HCT116 (cell line): Measurements from ENCODE around the gene CDC42BPB. TPM values are rescaled to one million over a fixed set of nuclear protein-coding genes. Genes with fewer than 3 reads are reported as not detected.

Experiments used
- ATAC-seq: fragments of 200-7000 bp; cut with Tn5 transposase; 2 replicates; pipeline ENCODE4 v1.9.1; 2020; ENCODE audit warnings: mild to moderate bottlenecking, moderate library complexity
- BruUV-seq: library from RNA; stranded (reverse); fragments of 400-500 nt; replicated peaks from 2 replicates; lab custom pipeline; 2021; lab: Mats Ljungman, UMichigan
- CTCF ChIA-PET: fragments of 300-600 bp; sonication (Branson Sonifier 250); formaldehyde crosslinking; loops from one replicate; lab custom pipeline; 2021; ENCODE audit warnings: antibody characterized with exemption; lab: Charles Lee
- POLR2A ChIA-PET: fragments of 300-600, 350-600 bp; sonication (Branson Sonifier 250); formaldehyde crosslinking; loops from one replicate; lab custom pipeline; 2021; ENCODE audit warnings: antibody characterized with exemption; lab: Charles Lee
- RAD21 ChIA-PET, 2 experiments: fragments of 300-600 bp; sonication (Branson Sonifier 250); formaldehyde crosslinking; loops; one replicate each; lab custom pipeline; 2023; ENCODE audit warnings: low total read pairs in 2 of 2; ENCODE audit not compliant: uncharacterized antibody in 2 of 2, unreplicated experiment in 2 of 2, low non-redundant PET in 1 of 2; lab: Charles Lee
- DNase-seq: peaks from one replicate; pipeline ENCODE4 v3.0.0-alpha.2; 2010; ENCODE audit warnings: low read depth, low spot score
- H2AFZ ChIP-seq: fragments of 200-600 bp; shearing (Covaris generic), sonication (generic); 2 replicates; pipeline ENCODE4 v1.6.1; 2017; ENCODE audit warnings: low read depth, mixed run types, mixed read lengths, antibody characterized with exemption, low read length; ENCODE audit not compliant: poor library complexity, severe bottlenecking
- H3K27ac ChIP-seq: 2 replicates; pipeline ENCODE4 v1.5.1; 2012; ENCODE audit warnings: low read depth, low read length
- H3K27me3 ChIP-seq: fragments of 200-600 bp; sonication (generic); 2 replicates; pipeline ENCODE4 v1.6.1; 2016; ENCODE audit warnings: mixed run types, low read length, mixed read lengths; ENCODE audit not compliant: insufficient read depth
- H3K36me3 ChIP-seq, 2 experiments: fragments of 200-500 bp in 1 of 2; fragments of 200-600 bp in 1 of 2; sonication (Bioruptor generic) in 1 of 2; sonication (generic) in 1 of 2; 2 replicates each; pipeline versions ENCODE4 v1.5.1 to v1.6.1; 2014 to 2016; ENCODE audit warnings: low read length in 2 of 2, inconsistent platforms in 1 of 2, mixed read lengths in 1 of 2, mixed run types in 1 of 2; ENCODE audit not compliant: insufficient read depth in 2 of 2, control insufficient read depth in 1 of 2
- H3K4me1 ChIP-seq, 2 experiments: fragments of 200-600 bp in 1 of 2; sonication (generic) in 1 of 2; 2 replicates each; pipeline versions ENCODE4 v1.5.1 to v1.6.1; 2012 to 2017; ENCODE audit warnings: low read length in 2 of 2, inconsistent platforms in 1 of 2, mild to moderate bottlenecking in 1 of 2, mixed read lengths in 1 of 2, mixed run types in 1 of 2, moderate library complexity in 1 of 2; ENCODE audit not compliant: insufficient read depth in 2 of 2, control insufficient read depth in 1 of 2
- H3K4me2 ChIP-seq: fragments of 200-600 bp; sonication (generic); 2 replicates; pipeline ENCODE4 v1.6.1; 2017; ENCODE audit warnings: mixed run types, low read length, mixed read lengths
- H3K4me3 ChIP-seq, 2 experiments: fragments of 200-600 bp in 1 of 2; sonication (generic) in 1 of 2; replicated peaks in 1 of 2; 2 replicates each; pipeline ENCODE4 v1.5.1; 2011 to 2016; ENCODE audit warnings: low read length in 2 of 2, control low read depth in 1 of 2, low read depth in 1 of 2, mild to moderate bottlenecking in 1 of 2, mixed read lengths in 1 of 2, mixed run types in 1 of 2
- H3K79me2 ChIP-seq: fragments of 200-600 bp; sonication (generic); 2 replicates; pipeline ENCODE4 v1.6.1; 2017; ENCODE audit warnings: mild to moderate bottlenecking, mixed run types, low read length, moderate library complexity, mixed read lengths; ENCODE audit not compliant: insufficient read depth
- H3K9ac ChIP-seq: fragments of 200-600 bp; sonication (generic); 2 replicates; pipeline ENCODE4 v1.6.1; 2016; ENCODE audit warnings: low read length, mixed read lengths
- H3K9me2 ChIP-seq: fragments of 200-600 bp; sonication (generic), shearing (Covaris generic); 2 replicates; pipeline ENCODE4 v1.6.1; 2017; ENCODE audit warnings: mixed run types, mild to moderate bottlenecking, moderate library complexity; ENCODE audit not compliant: insufficient read depth
- H3K9me3 ChIP-seq, 2 experiments: fragments of 200-500 bp in 1 of 2; fragments of 200-600 bp in 1 of 2; sonication (Bioruptor generic) in 1 of 2; sonication (generic) in 1 of 2; 2 replicates each; pipeline ENCODE4 v1.6.1; 2014 to 2017; ENCODE audit warnings: low read length in 2 of 2, mixed read lengths in 2 of 2, inconsistent platforms in 1 of 2, low read depth in 1 of 2, mild to moderate bottlenecking in 1 of 2, mixed run types in 1 of 2, moderate library complexity in 1 of 2; ENCODE audit not compliant: control insufficient read depth in 1 of 2, insufficient read depth in 1 of 2
- H4K20me1 ChIP-seq: fragments of 200-600 bp; sonication (generic), shearing (Covaris generic); 2 replicates; pipeline ENCODE4 v1.6.1; 2017; ENCODE audit warnings: mixed run types, mild to moderate bottlenecking, moderate library complexity; ENCODE audit not compliant: insufficient read depth
- ATF3 ChIP-seq: IDR thresholded peaks from 2 replicates; pipeline ENCODE4 v1.6.1; 2012
- CEBPB ChIP-seq: IDR thresholded peaks from 2 replicates; pipeline ENCODE4 v1.6.1; 2012; ENCODE audit warnings: low read depth
- CTCF ChIP-seq, 3 experiments: fragments of 200-600 bp in 1 of 3; sonication (generic) in 1 of 3; IDR thresholded peaks in 2 of 3; conservative IDR thresholded peaks in 1 of 3; 2 replicates each; pipeline ENCODE4 v1.5.1; 2012 to 2017; ENCODE audit warnings: low read depth in 2 of 3, low read length in 2 of 3, antibody characterized with exemption in 1 of 3, borderline replicate concordance in 1 of 3, control low read depth in 1 of 3, mild to moderate bottlenecking in 1 of 3, mixed read lengths in 1 of 3, mixed run types in 1 of 3, moderate library complexity in 1 of 3; ENCODE audit not compliant: insufficient read depth in 1 of 3
- EGR1 ChIP-seq: IDR thresholded peaks from 2 replicates; pipeline ENCODE4 v1.6.1; 2012; ENCODE audit warnings: low read depth
- ELF1 ChIP-seq: IDR thresholded peaks from 2 replicates; pipeline ENCODE4 v1.6.1; 2012; ENCODE audit warnings: low read depth, borderline replicate concordance
- FOSL1 ChIP-seq: IDR thresholded peaks from 2 replicates; pipeline ENCODE4 v1.6.1; 2012; ENCODE audit warnings: low read depth
- POLR2A ChIP-seq: IDR thresholded peaks from 2 replicates; pipeline ENCODE4 v1.7.0; 2011; ENCODE audit warnings: borderline replicate concordance; ENCODE audit not compliant: insufficient read depth, insufficient read length; ENCODE audit errors: extremely low read depth
- POLR2AphosphoS5 ChIP-seq: IDR thresholded peaks from 2 replicates; pipeline ENCODE4 v1.6.1; 2011; ENCODE audit warnings: mild to moderate bottlenecking, low read depth, low read length, moderate library complexity
- RAD21 ChIP-seq: IDR thresholded peaks from 2 replicates; pipeline ENCODE4 v1.6.1; 2012; ENCODE audit warnings: low read depth, mild to moderate bottlenecking
- SIN3A ChIP-seq: IDR thresholded peaks from 2 replicates; pipeline ENCODE4 v1.6.1; 2012; ENCODE audit warnings: low read depth
- SP1 ChIP-seq: IDR thresholded peaks from 2 replicates; pipeline ENCODE4 v1.6.1; 2012; ENCODE audit warnings: low read depth
- TCF7L2 ChIP-seq: IDR thresholded peaks from 2 replicates; pipeline ENCODE4 v1.7.0; 2011; ENCODE audit warnings: borderline replicate concordance, inconsistent platforms; ENCODE audit not compliant: insufficient read depth, insufficient read length; ENCODE audit errors: extremely low read depth
- YY1 ChIP-seq: IDR thresholded peaks from 2 replicates; pipeline ENCODE4 v1.6.1; 2011; ENCODE audit warnings: low read length, low read depth, moderate library complexity, mild to moderate bottlenecking; ENCODE audit not compliant: insufficient replicate concordance; ENCODE audit errors: extremely low read depth
- ZFX ChIP-seq: fragments of 450-650 bp; IDR thresholded peaks from 2 replicates; pipeline ENCODE4 v1.6.1; 2017
- intact Hi-C: fragments of 100-400 bp; cut with micrococcal nuclease; formaldehyde crosslinking; loops from 2 replicates; pipeline ENCODE4 v1.10.0; 2022
- total RNA-seq: library from RNA; stranded (reverse); gene quantifications from one replicate; pipeline ENCODE4 v1.2.1, GENCODE V29; 2021; ENCODE audit not compliant: unreplicated experiment
- TF ChIP-seq, protein P1 (sequence below): IDR thresholded peaks from 2 replicates; pipeline ENCODE4 v1.6.1; 2012
- TF ChIP-seq, protein P2 (sequence below): IDR thresholded peaks from 2 replicates; pipeline ENCODE4 v1.6.1; 2012; ENCODE audit warnings: low read depth

Gene CDC42BPB
- total RNA-seq, 1 experiment from 2014 or later = 85.6 TPM

- no TSS peak for BruUV-seq
- intact Hi-C loops = no loop called here
- ATAC-seq = no peak
- Histone ChIP-seq H3K27ac (no peak overlapping the region), H4K20me1 (no peaks in the 10 kb centered on the region), H3K4me2 (no peak overlapping the region), H3K4me3 (no peak overlapping the region), H3K9ac (no peak overlapping the region), H3K9me2 (no peaks in the 10 kb centered on the region)
- ChIA-PET CTCF (no interaction called here), RAD21 (no interaction called here), POLR2A (no interaction called here)
- TF ChIP-seq CTCF (IDR thresholded peaks at IDR 0.05 in 2 of 3, conservative IDR thresholded peaks at IDR 0.05 in 1 of 3; ENCODE audit: borderline replicate concordance in 1 of 3, insufficient read depth in 1 of 3, low read depth in 2 of 3, low read length in 2 of 3) (no peak), TCF7L2 (no peak), CEBPB (no peak), FOSL1 (no peak), POLR2AphosphoS5 (no peak), SP1 (no peak), YY1 (no peak), RAD21 (no peak), ZFX (no peak), SIN3A (no peak), EGR1 (no peak), POLR2A (no peak), ELF1 (no peak), ATF3 (no peak)
- TF ChIP-seq, protein P1, sequence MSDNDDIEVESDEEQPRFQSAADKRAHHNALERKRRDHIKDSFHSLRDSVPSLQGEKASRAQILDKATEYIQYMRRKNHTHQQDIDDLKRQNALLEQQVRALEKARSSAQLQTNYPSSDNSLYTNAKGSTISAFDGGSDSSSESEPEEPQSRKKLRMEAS = no peak
- TF ChIP-seq, protein P2, sequence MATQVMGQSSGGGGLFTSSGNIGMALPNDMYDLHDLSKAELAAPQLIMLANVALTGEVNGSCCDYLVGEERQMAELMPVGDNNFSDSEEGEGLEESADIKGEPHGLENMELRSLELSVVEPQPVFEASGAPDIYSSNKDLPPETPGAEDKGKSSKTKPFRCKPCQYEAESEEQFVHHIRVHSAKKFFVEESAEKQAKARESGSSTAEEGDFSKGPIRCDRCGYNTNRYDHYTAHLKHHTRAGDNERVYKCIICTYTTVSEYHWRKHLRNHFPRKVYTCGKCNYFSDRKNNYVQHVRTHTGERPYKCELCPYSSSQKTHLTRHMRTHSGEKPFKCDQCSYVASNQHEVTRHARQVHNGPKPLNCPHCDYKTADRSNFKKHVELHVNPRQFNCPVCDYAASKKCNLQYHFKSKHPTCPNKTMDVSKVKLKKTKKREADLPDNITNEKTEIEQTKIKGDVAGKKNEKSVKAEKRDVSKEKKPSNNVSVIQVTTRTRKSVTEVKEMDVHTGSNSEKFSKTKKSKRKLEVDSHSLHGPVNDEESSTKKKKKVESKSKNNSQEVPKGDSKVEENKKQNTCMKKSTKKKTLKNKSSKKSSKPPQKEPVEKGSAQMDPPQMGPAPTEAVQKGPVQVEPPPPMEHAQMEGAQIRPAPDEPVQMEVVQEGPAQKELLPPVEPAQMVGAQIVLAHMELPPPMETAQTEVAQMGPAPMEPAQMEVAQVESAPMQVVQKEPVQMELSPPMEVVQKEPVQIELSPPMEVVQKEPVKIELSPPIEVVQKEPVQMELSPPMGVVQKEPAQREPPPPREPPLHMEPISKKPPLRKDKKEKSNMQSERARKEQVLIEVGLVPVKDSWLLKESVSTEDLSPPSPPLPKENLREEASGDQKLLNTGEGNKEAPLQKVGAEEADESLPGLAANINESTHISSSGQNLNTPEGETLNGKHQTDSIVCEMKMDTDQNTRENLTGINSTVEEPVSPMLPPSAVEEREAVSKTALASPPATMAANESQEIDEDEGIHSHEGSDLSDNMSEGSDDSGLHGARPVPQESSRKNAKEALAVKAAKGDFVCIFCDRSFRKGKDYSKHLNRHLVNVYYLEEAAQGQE = no peak
- TF ChIP-seq, all 23 proteins: peak for 0
- H3K79me2 ChIP-seq = no peaks in the 10 kb centered on the region
- DNase-seq = no peak
- no peaks in the 10 kb centered on the region for H3K36me3 ChIP-seq
- no peak overlapping the region for H2AFZ ChIP-seq
- H3K9me3 ChIP-seq = no peaks in the 10 kb centered on the region
- H3K27me3 ChIP-seq = no peaks in the 10 kb centered on the region
- H3K4me1 ChIP-seq = peaks cover 22 to 38% of the 10 kb centered on the region in 2 experiments
These were observed 127.1 kb downstream of the CDC42BPB start for GRCh38 chr14:102930138-102930752.
